Activated T-helper 2 cell treated with anti-CD3 and anti-CD28 coated beads, Interferon-gamma antibody, Interleukin-2, Interleukin-4, amounts not matched to agents 10 μg/mL and 5 μg/mL and 100 μg/mL, durations not matched to agents 14 hours and 24 hours and 36 hours (primary cell): Measurements from ENCODE around the gene NPTX2. TPM values are rescaled to one million over a fixed set of nuclear protein-coding genes. Genes with fewer than 3 reads are reported as not detected.

Source experiments
- DNase-seq: peaks from one replicate; pipeline ENCODE4 v3.0.0; 2021; ENCODE audit warnings: low spot score
- H3K27ac Mint-ChIP-seq: one replicate; pipeline ENCODE4 v1.8.0; 2021; ENCODE audit warnings: mixed read lengths
- H3K27me3 Mint-ChIP-seq: one replicate; pipeline ENCODE4 v1.8.0; 2021; ENCODE audit warnings: low read depth, mixed read lengths
- H3K36me3 Mint-ChIP-seq: one replicate; pipeline ENCODE4 v1.8.0; 2021; ENCODE audit warnings: low read depth, mixed read lengths
- H3K4me1 Mint-ChIP-seq: one replicate; pipeline ENCODE4 v1.8.0; 2021; ENCODE audit warnings: low read depth, mixed read lengths
- H3K4me3 Mint-ChIP-seq: one replicate; pipeline ENCODE4 v1.8.0; 2021; ENCODE audit warnings: low read depth, mild to moderate bottlenecking, moderate library complexity, mixed read lengths
- H3K9me3 Mint-ChIP-seq: one replicate; pipeline ENCODE4 v1.8.0; 2021; ENCODE audit warnings: mixed read lengths
- intact Hi-C: fragments of 100-400 bp; cut with micrococcal nuclease; formaldehyde crosslinking; loops from one replicate; pipeline ENCODE4 v1.15.1; 2023
- total RNA-seq: library from RNA; stranded (reverse); gene quantifications from 2 replicates; pipeline ENCODE4 v1.2.3, GENCODE V29; 2022

The NPTX2 gene
- total RNA-seq, 1 donor from 2014 or later, result 0.32 TPM

DNA sequence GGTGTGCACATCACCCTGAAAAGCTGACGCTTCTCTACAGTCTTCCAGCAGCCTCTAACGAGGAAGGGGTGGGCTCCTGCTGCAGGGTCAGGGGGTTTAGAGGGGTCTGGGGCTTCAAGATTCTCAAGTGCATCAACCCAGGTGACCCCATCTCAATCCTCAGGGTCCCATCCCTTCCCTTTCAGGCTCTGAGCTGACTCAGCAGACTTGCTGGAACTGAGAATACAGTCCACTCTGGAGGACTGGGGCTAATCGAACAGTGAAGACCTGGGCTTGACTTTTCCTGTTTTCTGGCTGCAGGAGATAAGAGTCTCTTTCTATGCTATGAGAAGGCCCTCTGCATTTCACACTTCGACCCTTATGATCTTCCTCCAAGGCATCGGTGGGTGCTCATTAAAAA lies 22.3 kb upstream of the NPTX2 start:
- no peaks in the 10 kb centered on the region for H3K9me3 Mint-ChIP-seq
- H3K4me1 Mint-ChIP-seq, result no peaks in the 10 kb centered on the region
- no peak overlapping the region for H3K4me3 Mint-ChIP-seq
- no peaks in the 10 kb centered on the region for H3K27me3 Mint-ChIP-seq
- H3K36me3 Mint-ChIP-seq, result no peaks in the 10 kb centered on the region
- DNase-seq, result no peak
- intact Hi-C loops, result no loop called here
- H3K27ac Mint-ChIP-seq, result no peak overlapping the region

DNA sequence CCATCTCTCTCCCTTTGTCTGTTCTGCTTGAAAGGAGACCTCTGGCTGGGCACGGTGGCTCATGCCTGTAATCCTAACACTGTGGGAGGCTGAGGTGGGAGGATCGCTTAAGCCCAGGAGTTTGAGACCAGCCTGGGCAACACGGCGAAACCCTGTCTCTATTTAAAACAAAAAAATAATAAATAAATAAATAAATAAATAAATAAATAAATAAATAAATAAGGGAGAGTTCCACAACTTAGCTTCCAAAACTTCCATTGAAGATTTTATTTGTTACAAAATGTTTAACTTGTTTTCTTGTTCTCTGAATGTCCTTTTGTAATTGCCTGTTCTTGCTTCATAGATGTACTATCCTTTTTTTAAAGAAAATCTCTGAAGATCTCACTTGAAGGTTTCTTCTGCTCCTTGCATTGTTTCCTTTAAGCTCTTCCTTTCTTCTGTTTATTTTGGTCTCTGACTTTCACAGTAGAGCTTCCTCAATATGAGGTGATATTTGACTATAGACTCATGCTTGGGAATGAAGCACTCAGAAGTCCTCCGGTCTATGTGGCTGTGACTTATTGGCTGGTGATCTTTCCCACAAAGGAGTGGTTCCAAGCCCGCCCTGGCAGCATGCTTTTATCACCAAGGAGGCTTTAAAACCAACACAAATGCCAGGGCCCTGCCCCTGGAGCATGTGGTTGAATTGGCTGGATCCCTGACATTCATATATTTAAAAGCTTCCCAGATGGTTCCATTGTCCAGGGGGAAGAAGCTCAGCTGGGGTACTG lies 18.1 kb upstream of the NPTX2 start:
- H3K4me1 Mint-ChIP-seq, result no peaks in the 10 kb centered on the region
- H3K4me3 Mint-ChIP-seq, result no peak overlapping the region
- no peak overlapping the region for H3K27ac Mint-ChIP-seq
- intact Hi-C loops, result no loop called here
- no peaks in the 10 kb centered on the region for H3K9me3 Mint-ChIP-seq
- H3K27me3 Mint-ChIP-seq, result no peaks in the 10 kb centered on the region
- H3K36me3 Mint-ChIP-seq, result no peaks in the 10 kb centered on the region
- no peak for DNase-seq

DNA sequence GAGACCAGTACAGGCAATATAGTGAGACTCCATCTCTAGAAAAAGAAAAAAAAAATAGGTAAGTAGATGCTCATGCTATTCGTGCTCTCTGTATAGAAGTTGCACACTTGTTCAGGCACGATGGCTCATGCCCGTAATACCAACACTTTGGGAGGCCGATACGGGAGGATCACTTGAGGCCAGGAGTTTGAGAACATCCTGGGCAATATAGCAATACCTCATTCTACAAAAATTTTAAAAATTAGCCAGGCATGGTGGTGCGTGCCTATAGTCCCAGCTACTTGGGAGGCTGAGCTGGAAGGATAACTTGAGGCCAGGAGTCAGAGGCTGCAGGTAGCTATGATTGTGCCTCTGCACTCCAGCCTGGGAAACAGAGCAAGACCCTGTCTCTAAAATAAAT lies 17.2 kb upstream of the NPTX2 start:
- DNase-seq, result no peak
- Mint-ChIP-seq H3K36me3 (no peaks in the 10 kb centered on the region), H3K4me1 (no peaks in the 10 kb centered on the region), H3K27ac (no peak overlapping the region), H3K27me3 (no peaks in the 10 kb centered on the region), H3K9me3 (no peaks in the 10 kb centered on the region), H3K4me3 (no peak overlapping the region)
- intact Hi-C loops, result no loop called here

DNA sequence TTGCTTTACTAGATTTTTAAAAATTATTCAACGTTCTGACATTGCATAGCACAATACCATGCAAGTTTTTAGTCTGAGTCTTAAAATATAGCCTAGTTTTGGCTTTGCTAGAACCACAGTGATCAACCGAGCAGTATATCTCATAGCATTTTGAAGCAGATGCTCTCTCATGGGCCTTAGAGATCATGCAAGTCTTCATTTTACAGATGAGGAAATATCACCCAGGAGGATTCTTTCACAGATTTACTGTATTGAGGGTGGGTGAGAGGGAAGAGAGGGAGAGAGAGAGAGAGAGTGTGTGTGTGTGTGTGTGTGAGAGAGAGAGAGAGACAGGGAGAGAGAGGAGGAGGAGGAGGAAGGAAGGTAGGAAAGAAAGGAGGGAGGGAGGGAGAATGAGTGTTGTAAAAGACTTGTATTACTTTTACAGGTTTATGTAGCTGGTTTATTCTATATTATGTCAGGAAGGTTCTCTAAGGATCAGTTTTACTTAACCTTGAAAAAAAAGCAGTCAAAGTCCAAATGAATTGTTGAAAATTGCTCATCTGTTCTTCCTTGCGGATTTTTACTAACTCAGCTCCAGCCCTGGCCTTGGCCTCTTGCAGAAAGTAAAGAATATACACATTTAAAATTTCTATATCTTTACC lies 14.2 kb upstream of the NPTX2 start:
- H3K9me3 Mint-ChIP-seq, result no peaks in the 10 kb centered on the region
- H3K27ac Mint-ChIP-seq, result no peak overlapping the region
- no peak for DNase-seq
- H3K27me3 Mint-ChIP-seq, result no peaks in the 10 kb centered on the region
- H3K4me1 Mint-ChIP-seq, result no peaks in the 10 kb centered on the region
- intact Hi-C loops, result no loop called here
- H3K36me3 Mint-ChIP-seq, result no peaks in the 10 kb centered on the region
- H3K4me3 Mint-ChIP-seq, result no peak overlapping the region

DNA sequence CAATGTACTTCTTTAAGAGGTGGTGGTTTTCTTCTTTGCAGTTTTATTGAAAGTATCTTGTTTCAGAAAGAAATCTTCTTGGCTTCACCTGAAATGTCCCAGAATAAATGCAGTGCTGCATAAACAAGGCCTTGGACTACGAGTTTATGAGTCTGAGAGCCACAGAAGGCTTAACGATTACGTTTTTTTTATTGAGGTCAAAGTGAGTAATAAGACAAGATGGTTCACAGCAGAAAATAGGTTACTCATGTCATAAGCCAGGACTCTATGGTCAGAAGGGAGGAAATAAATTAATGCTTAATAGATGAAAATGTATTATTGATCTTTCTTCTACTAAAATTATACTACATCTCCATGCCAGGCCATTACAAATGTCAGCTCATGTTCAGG lies 13.7 kb upstream of the NPTX2 start:
- Mint-ChIP-seq H3K27me3 (no peaks in the 10 kb centered on the region), H3K4me1 (no peaks in the 10 kb centered on the region), H3K27ac (no peak overlapping the region), H3K9me3 (no peaks in the 10 kb centered on the region), H3K4me3 (no peak overlapping the region), H3K36me3 (no peaks in the 10 kb centered on the region)
- DNase-seq, result no peak
- intact Hi-C loops, result no loop called here

DNA sequence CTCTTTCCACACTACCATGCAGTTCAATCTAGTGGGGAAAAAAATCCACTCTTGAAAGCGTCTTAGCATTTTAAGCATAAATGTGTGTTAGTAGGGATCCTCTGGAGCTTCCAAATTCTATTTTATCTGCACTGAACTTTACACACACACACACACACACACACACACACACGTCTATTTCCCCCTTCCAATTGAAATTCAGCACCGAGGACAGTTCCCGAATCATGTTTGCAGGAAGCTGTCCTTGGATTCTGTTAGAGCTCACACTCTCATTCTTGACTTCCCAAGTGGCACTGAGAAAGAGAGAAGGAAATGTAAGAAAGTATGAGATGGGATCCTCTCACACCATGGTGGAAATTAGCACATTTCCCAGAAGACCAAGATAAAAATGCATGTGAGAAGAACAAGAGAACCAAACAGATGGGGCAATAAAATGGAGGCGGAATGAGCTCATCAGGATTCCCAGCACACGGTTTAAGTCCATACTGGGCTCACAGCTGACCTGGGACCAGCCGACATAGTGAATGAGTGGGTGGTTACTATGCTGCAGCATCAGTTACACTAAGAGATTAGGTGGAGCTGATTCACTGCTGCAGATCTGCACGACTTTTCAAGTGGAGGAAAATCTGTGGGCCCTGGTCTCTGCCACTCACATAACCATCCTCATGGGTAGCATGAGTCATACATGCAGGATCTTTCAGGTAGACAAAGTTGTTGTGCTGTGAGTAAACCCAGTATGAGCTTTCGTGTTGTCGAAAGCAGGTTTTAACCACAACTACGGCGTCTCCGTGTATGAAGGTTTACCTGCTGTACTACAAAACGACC lies 3.3 kb upstream of the NPTX2 start:
- H3K9me3 Mint-ChIP-seq, result no peaks in the 10 kb centered on the region
- DNase-seq, result no peak
- H3K27me3 Mint-ChIP-seq, result peaks cover 25% of the 10 kb centered on the region
- H3K27ac Mint-ChIP-seq, result no peak overlapping the region
- H3K36me3 Mint-ChIP-seq, result no peaks in the 10 kb centered on the region
- H3K4me3 Mint-ChIP-seq, result no peak overlapping the region
- no peaks in the 10 kb centered on the region for H3K4me1 Mint-ChIP-seq
- intact Hi-C loops, result loop anchor here (10.0 kb wide), 1 partner anchor 1589 kb away; the partner anchor contains the start of gene DLX5

DNA sequence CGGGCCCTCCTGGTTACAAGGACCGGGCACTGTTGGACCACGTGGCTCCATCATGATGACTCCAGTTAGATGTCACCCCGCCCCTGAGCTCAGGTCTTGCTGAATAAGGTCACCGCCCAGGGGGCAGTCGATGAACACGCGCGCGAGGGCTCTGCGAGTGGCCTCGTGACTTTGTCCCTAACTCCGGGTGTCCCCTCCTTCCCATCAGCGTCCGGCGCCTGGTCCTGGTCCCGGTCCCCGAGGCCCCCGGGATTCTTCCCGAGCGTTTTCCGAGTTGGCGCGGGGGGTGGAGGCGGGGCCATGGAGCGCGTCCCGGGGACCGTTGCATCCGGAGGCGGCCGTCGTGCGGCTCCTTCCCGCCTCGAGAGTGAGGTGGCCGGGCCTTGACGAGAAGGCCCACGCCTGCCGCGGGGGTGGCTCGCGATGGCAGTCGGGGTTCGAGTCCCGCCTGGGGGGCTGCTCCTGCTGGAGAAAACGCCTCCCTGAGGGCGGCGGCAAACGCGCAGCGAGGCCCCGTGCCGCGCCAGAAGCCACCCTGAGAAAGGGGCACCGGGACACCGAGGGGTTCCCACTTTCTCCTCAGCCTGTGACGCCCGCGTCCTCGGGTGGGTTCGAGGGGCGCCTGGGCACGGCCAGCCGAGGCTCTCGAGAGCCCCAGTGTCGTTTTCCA lies 569 bp upstream of the NPTX2 start:
- intact Hi-C loops, result loop anchor here (10.0 kb wide), 1 partner anchor 1592 kb away; the partner anchor contains the start of gene DLX5
- Mint-ChIP-seq H3K36me3 (no peaks in the 10 kb centered on the region), H3K27ac (no peak overlapping the region), H3K4me1 (no peaks in the 10 kb centered on the region), H3K27me3 (peaks cover 38% of the 10 kb centered on the region), H3K4me3 (no peak overlapping the region), H3K9me3 (no peaks in the 10 kb centered on the region)
- no peak for DNase-seq

DNA sequence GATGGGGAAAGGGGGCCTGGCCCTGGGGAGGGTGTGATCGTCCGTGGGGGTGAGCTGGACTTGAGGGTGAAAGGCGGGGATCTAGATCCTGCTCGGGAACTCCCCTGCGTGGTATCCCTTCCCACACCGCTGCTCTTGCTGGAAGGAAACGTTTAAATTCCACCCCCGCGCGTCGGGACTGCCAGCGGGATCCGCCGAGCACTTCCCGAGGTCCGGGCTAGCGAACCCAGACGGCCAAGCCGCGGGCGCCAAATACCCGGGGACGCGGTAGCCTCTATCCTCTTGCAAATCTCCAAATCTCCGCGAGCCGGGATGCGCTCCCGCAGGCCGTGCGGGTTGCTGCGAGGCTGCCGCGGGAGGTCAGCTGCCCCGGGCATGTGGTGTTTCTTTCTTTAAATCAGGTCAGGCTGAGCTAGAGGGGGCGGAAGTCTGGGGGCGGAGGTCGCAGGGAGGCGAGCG lies 904 bp downstream of the NPTX2 start:
- no peaks in the 10 kb centered on the region for H3K36me3 Mint-ChIP-seq
- H3K9me3 Mint-ChIP-seq, result no peaks in the 10 kb centered on the region

DNA sequence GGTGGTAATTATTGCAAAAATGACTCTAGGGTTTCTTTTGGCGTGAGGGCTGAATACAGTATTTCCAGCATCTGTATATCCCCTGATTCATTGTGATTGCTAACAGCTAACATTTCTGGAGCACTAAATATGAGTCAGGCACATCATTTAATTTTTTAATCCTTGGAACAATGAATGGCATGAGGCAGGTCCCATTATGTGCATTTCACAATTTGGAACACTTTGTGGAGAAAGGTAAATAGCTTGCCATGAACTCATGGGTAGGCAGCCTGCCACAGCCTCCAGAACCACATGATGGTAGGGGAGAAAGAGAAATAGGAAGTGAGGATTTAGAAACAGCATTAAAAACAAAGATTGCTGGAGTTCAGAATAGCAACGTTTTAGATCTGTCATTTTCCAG lies 1.7 kb downstream of the NPTX2 start:
- no peaks in the 10 kb centered on the region for H3K9me3 Mint-ChIP-seq
- peaks cover 36% of the 10 kb centered on the region for H3K27me3 Mint-ChIP-seq
- H3K4me1 Mint-ChIP-seq, result no peaks in the 10 kb centered on the region
- no peak for DNase-seq
- intact Hi-C loops, result loop anchor here (10.0 kb wide), 1 partner anchor 1594 kb away; the partner anchor contains the start of gene DLX5
- no peak overlapping the region for H3K4me3 Mint-ChIP-seq
- H3K36me3 Mint-ChIP-seq, result no peaks in the 10 kb centered on the region
- no peak overlapping the region for H3K27ac Mint-ChIP-seq

More for the DNA sequence above, 904 bp downstream of the NPTX2 start:
- peaks cover 38% of the 10 kb centered on the region for H3K27me3 Mint-ChIP-seq
- intact Hi-C loops, result loop anchor here (10.0 kb wide), 1 partner anchor 1593 kb away; the partner anchor contains the start of gene DLX5
- no peak overlapping the region for H3K27ac Mint-ChIP-seq
- DNase-seq, result no peak
- no peaks in the 10 kb centered on the region for H3K4me1 Mint-ChIP-seq
- no peak overlapping the region for H3K4me3 Mint-ChIP-seq

DNA sequence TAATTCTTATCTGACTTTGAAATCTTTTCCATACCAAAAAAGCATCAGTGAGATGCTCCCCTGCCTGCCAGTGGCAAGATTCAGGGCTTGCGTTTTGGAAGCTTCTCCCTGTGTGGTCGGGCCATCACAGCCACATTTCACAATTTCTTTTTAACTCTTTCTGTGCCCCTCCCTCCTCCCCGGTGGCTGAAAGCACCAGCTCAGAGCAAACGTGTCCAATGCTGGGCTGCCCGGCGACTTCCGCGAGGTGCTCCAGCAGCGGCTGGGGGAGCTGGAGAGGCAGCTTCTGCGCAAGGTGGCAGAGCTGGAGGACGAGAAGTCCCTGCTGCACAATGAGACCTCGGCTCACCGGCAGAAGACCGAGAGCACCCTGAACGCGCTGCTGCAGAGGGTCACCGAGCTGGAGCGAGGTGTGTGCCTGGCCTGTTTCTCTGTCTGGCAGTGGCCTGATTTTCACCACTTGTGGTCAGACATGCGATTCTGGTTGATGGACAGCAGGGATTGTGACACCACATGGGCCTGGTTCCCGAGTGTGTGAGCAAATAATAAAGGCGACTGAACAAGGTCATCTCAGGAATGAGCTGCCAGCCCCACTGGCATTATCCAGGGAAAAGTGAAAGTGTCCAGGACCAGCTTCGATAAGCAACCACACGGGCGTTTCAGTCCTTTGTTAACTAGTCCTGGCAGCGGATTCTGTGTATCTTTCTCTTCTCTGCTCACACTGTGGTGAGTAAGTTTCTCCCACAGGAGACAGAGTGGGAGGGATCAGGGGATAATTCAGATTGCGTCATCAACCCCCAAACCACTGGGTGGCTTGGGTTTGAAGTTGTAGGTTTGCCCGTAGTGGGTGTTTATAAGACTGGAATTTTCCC lies 2.6 kb downstream of the NPTX2 start:
- DNase-seq, result no peak
- intact Hi-C loops, result loop anchor here (10.0 kb wide), 1 partner anchor 1595 kb away; the partner anchor contains the start of gene DLX5
- H3K4me3 Mint-ChIP-seq, result no peak overlapping the region
- H3K27ac Mint-ChIP-seq, result no peak overlapping the region
- no peaks in the 10 kb centered on the region for H3K4me1 Mint-ChIP-seq
- no peaks in the 10 kb centered on the region for H3K36me3 Mint-ChIP-seq
- H3K27me3 Mint-ChIP-seq, result peaks cover 35% of the 10 kb centered on the region
- H3K9me3 Mint-ChIP-seq, result no peaks in the 10 kb centered on the region

DNA sequence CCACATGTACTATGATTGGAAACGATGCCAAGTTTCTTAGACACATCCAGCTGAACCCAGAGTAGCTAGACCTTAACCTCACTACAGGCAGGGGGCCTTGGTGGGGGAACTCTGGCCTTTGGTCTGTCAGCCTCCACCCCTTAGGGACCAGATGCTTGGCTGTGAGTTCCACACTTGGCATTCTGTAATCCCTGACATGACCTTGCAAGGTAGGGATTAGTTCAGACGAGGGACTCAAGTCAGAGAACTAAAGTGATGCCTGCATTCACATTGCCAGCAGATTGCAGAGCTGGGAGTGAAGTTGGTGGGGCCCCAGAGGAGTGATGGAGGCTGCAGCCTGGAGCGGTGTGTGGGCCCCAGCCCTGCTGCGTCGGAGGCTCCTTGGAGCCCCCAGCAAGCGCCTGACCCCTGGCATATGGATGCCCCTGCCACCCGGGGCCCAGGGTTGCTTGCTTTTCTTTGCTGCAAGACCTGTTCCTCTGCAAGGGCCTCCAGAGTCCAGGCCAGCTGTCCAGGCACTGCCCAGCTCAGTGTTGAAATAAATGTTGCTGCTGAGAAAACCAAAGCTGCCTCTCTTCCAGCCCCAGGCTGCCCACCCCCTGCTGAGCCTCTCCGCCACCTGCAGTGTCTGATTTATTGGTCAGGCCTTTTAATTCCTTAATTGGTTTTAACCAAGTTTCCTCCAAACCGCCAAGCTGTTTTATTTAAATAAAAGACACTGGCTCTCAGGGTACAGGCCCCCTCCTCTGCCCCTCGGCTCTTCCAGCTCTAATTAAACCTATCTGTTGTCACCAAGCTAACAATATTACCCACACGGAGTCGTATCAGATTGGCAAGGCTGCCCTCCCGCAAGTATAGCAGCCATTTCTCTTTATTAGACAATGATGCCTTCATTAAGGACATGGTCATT lies 4.7 kb downstream of the NPTX2 start:
- DNase-seq, result no peak
- Mint-ChIP-seq H3K36me3 (no peaks in the 10 kb centered on the region), H3K4me3 (no peak overlapping the region), H3K27ac (no peak overlapping the region), H3K9me3 (no peaks in the 10 kb centered on the region), H3K4me1 (no peaks in the 10 kb centered on the region), H3K27me3 (peaks cover 19% of the 10 kb centered on the region)
- intact Hi-C loops, result no loop called here
